A549 (cell line): ENCODE measurements around the gene PARD6B. TPM values are rescaled to one million over a fixed set of nuclear protein-coding genes. Genes with fewer than 3 reads are reported as not detected.

Source experiments
- ATAC-seq, 2 experiments: fragments of 200-7000 bp in 1 of 2; fragments of >200 bp in 1 of 2; cut with Nextera tagmentation in 1 of 2; cut with Tn5 transposase in 1 of 2; 3 replicates each; pipeline versions ENCODE4 v1.8.0 to v1.9.1; 2018 to 2020; ENCODE audit warnings: mild to moderate bottlenecking in 1 of 2, moderate library complexity in 1 of 2
- CTCF ChIA-PET: fragments of 300-600 bp; sonication (Branson Sonifier 250); formaldehyde crosslinking; extraction: SDS; loops from one replicate; lab custom pipeline; 2021; ENCODE audit warnings: antibody characterized with exemption, inconsistent platforms; lab: Yijun Ruan, JAX
- POLR2A ChIA-PET: fragments of 350-600 bp; formaldehyde crosslinking; extraction: SDS; loops from one replicate; lab custom pipeline; 2021; ENCODE audit warnings: antibody characterized with exemption, inconsistent platforms; lab: Yijun Ruan, JAX
- DNase-seq, 2 experiments: peaks; one replicate each; pipeline versions ENCODE4 v3.0.0 to v3.0.0-alpha.2; 2011 to 2016; ENCODE audit warnings: low read depth in 1 of 2, low spot score in 1 of 2
- FAIRE-seq: peaks from 2 replicates; lab custom pipeline; 2011; peaks lifted over from hg19 to GRCh38; lab: Jason Lieb, UNC
- H3K27ac ChIP-seq, 2 experiments: fragments of >200 bp; sonication (Bioruptor Twin); formaldehyde crosslinking; 3 replicates each; pipeline ENCODE4 v1.5.1; 2016 to 2017
- H3K4me1 ChIP-seq: fragments of >200 bp; sonication (Bioruptor Twin); formaldehyde crosslinking; 3 replicates; pipeline ENCODE4 v1.6.1; 2016
- H3K4me2 ChIP-seq: fragments of >200 bp; sonication (Bioruptor Twin); formaldehyde crosslinking; 3 replicates; pipeline ENCODE4 v1.6.1; 2016
- H3K4me3 ChIP-seq: fragments of >200 bp; sonication (Bioruptor Twin); formaldehyde crosslinking; 3 replicates; pipeline ENCODE4 v1.5.1; 2016
- H3K9me3 ChIP-seq: fragments of >200 bp; sonication (Bioruptor Twin); formaldehyde crosslinking; 3 replicates; pipeline ENCODE4 v1.6.1; 2016
- BHLHE40 ChIP-seq: IDR thresholded peaks from 2 replicates; pipeline ENCODE4 v1.6.1; 2012; ENCODE audit warnings: low read depth, low read length, inconsistent platforms
- CEBPB ChIP-seq, 2 experiments: fragments of >200 bp in 1 of 2; sonication (Bioruptor Twin) in 1 of 2; formaldehyde crosslinking in 1 of 2; IDR thresholded peaks; 2 replicates each; pipeline ENCODE4 v1.6.1; 2012 to 2016
- CHD2 ChIP-seq: fragments of 150-350 bp; IDR thresholded peaks from 2 replicates; pipeline ENCODE4 v1.6.1; 2014; ENCODE audit warnings: low read length; ENCODE audit not compliant: partially characterized antibody
- GATA3 ChIP-seq: IDR thresholded peaks from 2 replicates; pipeline ENCODE4 v1.6.1; 2012; ENCODE audit warnings: borderline replicate concordance
- HDAC2 ChIP-seq: fragments of 200-600 bp; sonication (generic); IDR thresholded peaks from 2 replicates; pipeline ENCODE4 v1.6.1; 2016
- HEYL ChIP-seq: fragments of 250-450 bp; sonication (Bioruptor Pico); IDR thresholded peaks from 2 replicates; pipeline ENCODE4 v1.8.0; 2021; ENCODE audit warnings: mild to moderate bottlenecking, moderate library complexity
- HOXA7 ChIP-seq: fragments of 250-450 bp; sonication (Bioruptor Pico); IDR thresholded peaks from 2 replicates; pipeline ENCODE4 v1.5.0; 2020; ENCODE audit warnings: mild to moderate bottlenecking, moderate library complexity
- HOXB13 ChIP-seq: fragments of 250-450 bp; sonication (Bioruptor Pico); IDR thresholded peaks from 2 replicates; pipeline ENCODE4 v1.5.0; 2020; ENCODE audit warnings: low read depth, mild to moderate bottlenecking, moderate library complexity
- JUN ChIP-seq, 2 experiments: fragments of >200 bp; sonication (Bioruptor Twin); formaldehyde crosslinking; IDR thresholded peaks; 2 replicates in 1 of 2; 3 replicates in 1 of 2; pipeline ENCODE4 v1.6.1; 2016 to 2017
- JUNB ChIP-seq: fragments of >200 bp; sonication (Bioruptor Twin); formaldehyde crosslinking; IDR thresholded peaks from 2 replicates; pipeline ENCODE4 v1.6.1; 2016
- KDM1A ChIP-seq: fragments of 200-600 bp; sonication (generic); IDR thresholded peaks from 2 replicates; pipeline ENCODE4 v1.6.1; 2016; ENCODE audit warnings: low read depth, mild to moderate bottlenecking
- KDM5A ChIP-seq: fragments of 200-600 bp; sonication (generic); IDR thresholded peaks from 2 replicates; pipeline ENCODE4 v1.6.1; 2016; ENCODE audit warnings: antibody characterized with exemption, mild to moderate bottlenecking
- MAFK ChIP-seq: fragments of 450-650 bp; IDR thresholded peaks from 2 replicates; pipeline ENCODE4 v1.6.1; 2014; ENCODE audit not compliant: partially characterized antibody
- MAZ ChIP-seq: fragments of 150-350 bp; IDR thresholded peaks from 2 replicates; pipeline ENCODE4 v1.6.1; 2014; ENCODE audit warnings: antibody characterized with exemption, low read depth, low read length, borderline replicate concordance
- NPAS2 ChIP-seq: fragments of 250-450 bp; sonication (Bioruptor Pico); IDR thresholded peaks from 2 replicates; pipeline ENCODE4 v1.8.0; 2022; ENCODE audit warnings: mild to moderate bottlenecking, moderate library complexity, borderline replicate concordance
- NR3C1 ChIP-seq: fragments of >200 bp; sonication (Bioruptor Twin); formaldehyde crosslinking; IDR thresholded peaks from 3 replicates; pipeline ENCODE4 v1.6.1; 2017
- PHF8 ChIP-seq: fragments of 200-600 bp; sonication (generic); IDR thresholded peaks from 2 replicates; pipeline ENCODE4 v1.6.1; 2016; ENCODE audit warnings: low read depth, mild to moderate bottlenecking, antibody characterized with exemption, moderate library complexity, borderline replicate concordance
- RAD21 ChIP-seq, 2 experiments: fragments of >200 bp in 1 of 2; sonication (Bioruptor Twin) in 1 of 2; formaldehyde crosslinking in 1 of 2; IDR thresholded peaks in 1 of 2; conservative IDR thresholded peaks in 1 of 2; 2 replicates in 1 of 2; 3 replicates in 1 of 2; pipeline ENCODE4 v1.6.1; 2012 to 2018; ENCODE audit warnings: inconsistent platforms in 1 of 2
- RARB ChIP-seq: fragments of 250-450 bp; sonication (Bioruptor Pico); IDR thresholded peaks from 2 replicates; pipeline ENCODE4 v1.8.0; 2021; ENCODE audit warnings: mild to moderate bottlenecking, moderate library complexity
- SMC3 ChIP-seq: fragments of >200 bp; sonication (Bioruptor Twin); formaldehyde crosslinking; IDR thresholded peaks from 3 replicates; pipeline ENCODE4 v1.6.1; 2018; ENCODE audit warnings: inconsistent platforms
- ZC3H11A ChIP-seq: fragments of 450-650 bp; IDR thresholded peaks from 2 replicates; pipeline ENCODE4 v1.6.1; 2014; ENCODE audit warnings: antibody characterized with exemption, mild to moderate bottlenecking
- ZFP36 ChIP-seq: fragments of 450-650 bp; IDR thresholded peaks from 2 replicates; pipeline ENCODE4 v1.6.1; 2014; ENCODE audit warnings: borderline replicate concordance; ENCODE audit not compliant: partially characterized antibody
- ZSCAN20 ChIP-seq: fragments of 250-450 bp; sonication (Bioruptor Pico); IDR thresholded peaks from 2 replicates; pipeline ENCODE4 v1.8.0; 2022; ENCODE audit warnings: mild to moderate bottlenecking, moderate library complexity
- WGBS: methylation state at CpG from one replicate; pipeline ENCODE4 v1.1.6; 2017; ENCODE audit errors: missing lambda C conversion rate; 5-methylcytosine and 5-hydroxymethylcytosine counted together
- polyA plus RNA-seq, 4 experiments: library from polyadenylated mRNA; depleted of rRNA in 3 of 4; stranded (reverse); fragments of >200 nt; fragmentation: RNase III in 1 of 4; extraction: RNeasy Plus Mini Kit Qiagen cat#74134 plus additional on column Dnase treatment in 1 of 4; gene quantifications; 2 replicates in 3 of 4; 3 replicates in 1 of 4; pipeline ENCODE4 v1.2.3, GENCODE V29; 2011 to 2017
- TF ChIP-seq, protein P1 (sequence below): fragments of 250-450 bp; sonication (Bioruptor Pico); IDR thresholded peaks from 2 replicates; pipeline ENCODE4 v1.5.0; 2020; ENCODE audit warnings: low read depth, mild to moderate bottlenecking, moderate library complexity
- TF ChIP-seq, protein P2 (sequence below): fragments of 200-600 bp; sonication (generic); IDR thresholded peaks from 2 replicates; pipeline ENCODE4 v1.6.1; 2016; ENCODE audit warnings: antibody characterized with exemption, mild to moderate bottlenecking, moderate library complexity
- TF ChIP-seq, protein P3 (sequence below): fragments of >200 bp; sonication (Bioruptor Twin); formaldehyde crosslinking; IDR thresholded peaks from 3 replicates; pipeline ENCODE4 v1.5.1; 2016
- TF ChIP-seq, protein P4 (sequence below): IDR thresholded peaks from 2 replicates; pipeline ENCODE4 v1.6.1; 2012

Gene PARD6B
- polyA plus RNA-seq, 2 of the 4 experiments (the other 2 are of a cell fraction) = 3.1 to 6.4 TPM

DNA sequence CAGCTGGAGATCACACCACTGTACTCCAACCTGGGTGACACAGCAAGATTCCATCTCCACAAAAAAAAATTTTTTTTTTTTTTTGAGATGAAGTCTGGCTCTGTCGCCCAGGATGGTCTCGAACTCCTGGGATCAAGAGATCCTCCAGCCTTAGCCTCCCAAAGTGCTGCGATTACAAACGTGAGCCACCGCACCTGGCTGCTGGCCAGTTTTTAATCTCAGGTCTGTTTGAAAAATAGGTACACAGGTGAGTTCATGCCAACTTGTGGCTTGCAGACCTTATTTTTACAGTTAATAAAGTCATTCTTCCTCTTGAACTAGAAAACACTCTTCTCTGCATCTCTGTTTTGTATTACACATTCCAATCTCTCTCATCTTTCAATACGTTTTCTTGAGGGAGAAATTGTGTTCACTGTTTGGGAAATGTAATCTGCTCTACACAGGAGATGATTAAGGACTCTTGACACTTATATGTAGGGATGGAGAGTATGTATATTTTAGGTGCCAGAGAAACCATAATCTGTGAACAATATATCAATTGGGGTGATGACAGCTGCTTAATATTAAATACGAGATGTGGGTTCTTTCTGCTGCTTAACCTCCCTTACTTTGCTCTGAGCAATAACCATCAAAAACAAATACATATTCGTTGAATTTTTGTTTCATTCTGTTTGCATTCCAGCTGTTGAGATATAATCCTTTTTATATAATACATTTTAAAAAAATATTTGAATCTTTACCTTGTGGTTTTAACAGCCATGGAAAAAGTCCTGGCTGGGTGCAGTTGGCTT is 22.3 kb upstream of the PARD6B start:
- H3K4me3 ChIP-seq = no peak overlapping the region
- DNase-seq = no peak
- no peak for FAIRE-seq
- H3K4me1 ChIP-seq = no peaks in the 10 kb centered on the region
- no peak for ATAC-seq
- TF ChIP-seq JUN (IDR thresholded peaks at IDR 0.05) (no peak), CHD2 (no peak), RAD21 (conservative IDR thresholded peaks at IDR 0.05 in 1 of 2, IDR thresholded peaks at IDR 0.05 in 1 of 2) (no peak), CEBPB (IDR thresholded peaks at IDR 0.05) (no peak), JUNB (no peak), HOXA7 (CRISPR knock-in tag) (no peak), ZFP36 (no peak), NR3C1 (no peak), BHLHE40 (no peak), PHF8 (no peak), HOXB13 (no peak), KDM1A (no peak), GATA3 (no peak), KDM5A (no peak), ZC3H11A (no peak), MAFK (no peak), MAZ (no peak)
- TF ChIP-seq, protein P1, sequence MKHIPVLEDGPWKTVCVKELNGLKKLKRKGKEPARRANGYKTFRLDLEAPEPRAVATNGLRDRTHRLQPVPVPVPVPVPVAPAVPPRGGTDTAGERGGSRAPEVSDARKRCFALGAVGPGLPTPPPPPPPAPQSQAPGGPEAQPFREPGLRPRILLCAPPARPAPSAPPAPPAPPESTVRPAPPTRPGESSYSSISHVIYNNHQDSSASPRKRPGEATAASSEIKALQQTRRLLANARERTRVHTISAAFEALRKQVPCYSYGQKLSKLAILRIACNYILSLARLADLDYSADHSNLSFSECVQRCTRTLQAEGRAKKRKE = no peak
- TF ChIP-seq, protein P2, sequence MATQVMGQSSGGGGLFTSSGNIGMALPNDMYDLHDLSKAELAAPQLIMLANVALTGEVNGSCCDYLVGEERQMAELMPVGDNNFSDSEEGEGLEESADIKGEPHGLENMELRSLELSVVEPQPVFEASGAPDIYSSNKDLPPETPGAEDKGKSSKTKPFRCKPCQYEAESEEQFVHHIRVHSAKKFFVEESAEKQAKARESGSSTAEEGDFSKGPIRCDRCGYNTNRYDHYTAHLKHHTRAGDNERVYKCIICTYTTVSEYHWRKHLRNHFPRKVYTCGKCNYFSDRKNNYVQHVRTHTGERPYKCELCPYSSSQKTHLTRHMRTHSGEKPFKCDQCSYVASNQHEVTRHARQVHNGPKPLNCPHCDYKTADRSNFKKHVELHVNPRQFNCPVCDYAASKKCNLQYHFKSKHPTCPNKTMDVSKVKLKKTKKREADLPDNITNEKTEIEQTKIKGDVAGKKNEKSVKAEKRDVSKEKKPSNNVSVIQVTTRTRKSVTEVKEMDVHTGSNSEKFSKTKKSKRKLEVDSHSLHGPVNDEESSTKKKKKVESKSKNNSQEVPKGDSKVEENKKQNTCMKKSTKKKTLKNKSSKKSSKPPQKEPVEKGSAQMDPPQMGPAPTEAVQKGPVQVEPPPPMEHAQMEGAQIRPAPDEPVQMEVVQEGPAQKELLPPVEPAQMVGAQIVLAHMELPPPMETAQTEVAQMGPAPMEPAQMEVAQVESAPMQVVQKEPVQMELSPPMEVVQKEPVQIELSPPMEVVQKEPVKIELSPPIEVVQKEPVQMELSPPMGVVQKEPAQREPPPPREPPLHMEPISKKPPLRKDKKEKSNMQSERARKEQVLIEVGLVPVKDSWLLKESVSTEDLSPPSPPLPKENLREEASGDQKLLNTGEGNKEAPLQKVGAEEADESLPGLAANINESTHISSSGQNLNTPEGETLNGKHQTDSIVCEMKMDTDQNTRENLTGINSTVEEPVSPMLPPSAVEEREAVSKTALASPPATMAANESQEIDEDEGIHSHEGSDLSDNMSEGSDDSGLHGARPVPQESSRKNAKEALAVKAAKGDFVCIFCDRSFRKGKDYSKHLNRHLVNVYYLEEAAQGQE = no peak
- TF ChIP-seq, protein P3, sequence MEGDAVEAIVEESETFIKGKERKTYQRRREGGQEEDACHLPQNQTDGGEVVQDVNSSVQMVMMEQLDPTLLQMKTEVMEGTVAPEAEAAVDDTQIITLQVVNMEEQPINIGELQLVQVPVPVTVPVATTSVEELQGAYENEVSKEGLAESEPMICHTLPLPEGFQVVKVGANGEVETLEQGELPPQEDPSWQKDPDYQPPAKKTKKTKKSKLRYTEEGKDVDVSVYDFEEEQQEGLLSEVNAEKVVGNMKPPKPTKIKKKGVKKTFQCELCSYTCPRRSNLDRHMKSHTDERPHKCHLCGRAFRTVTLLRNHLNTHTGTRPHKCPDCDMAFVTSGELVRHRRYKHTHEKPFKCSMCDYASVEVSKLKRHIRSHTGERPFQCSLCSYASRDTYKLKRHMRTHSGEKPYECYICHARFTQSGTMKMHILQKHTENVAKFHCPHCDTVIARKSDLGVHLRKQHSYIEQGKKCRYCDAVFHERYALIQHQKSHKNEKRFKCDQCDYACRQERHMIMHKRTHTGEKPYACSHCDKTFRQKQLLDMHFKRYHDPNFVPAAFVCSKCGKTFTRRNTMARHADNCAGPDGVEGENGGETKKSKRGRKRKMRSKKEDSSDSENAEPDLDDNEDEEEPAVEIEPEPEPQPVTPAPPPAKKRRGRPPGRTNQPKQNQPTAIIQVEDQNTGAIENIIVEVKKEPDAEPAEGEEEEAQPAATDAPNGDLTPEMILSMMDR = no peak
- no peaks in the 10 kb centered on the region for H3K9me3 ChIP-seq
- ChIA-PET CTCF (interaction anchor here (0.6 to 1.2 kb wide), 6 partner anchors 9 to 532 kb away, joined by 3 read pairs; no protein-coding TSS in a partner anchor), POLR2A (no interaction called here)
- H3K4me2 ChIP-seq = no peak overlapping the region
- no peak overlapping the region for H3K27ac ChIP-seq
- 73% methylated on average over 8 of the region's 8 CpGs for WGBS

DNA sequence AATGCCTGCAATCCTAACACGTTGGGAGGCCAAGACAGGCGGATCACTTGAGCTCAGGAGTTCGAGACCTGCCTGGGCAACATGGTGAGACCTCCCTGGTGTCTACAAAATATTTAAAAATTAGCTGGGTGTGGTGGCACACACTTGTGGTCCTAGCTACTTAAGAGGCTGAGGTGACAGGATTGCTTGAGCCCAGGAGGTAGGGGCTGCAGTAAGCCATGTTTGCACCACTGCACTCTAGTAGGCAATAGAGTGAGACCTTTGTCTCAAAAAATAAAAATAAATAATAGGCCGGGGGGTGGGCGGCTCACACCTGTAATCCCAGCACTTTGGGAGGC is 21.8 kb upstream of the PARD6B start:
- POLR2A ChIA-PET = no interaction called here
- whole genome bisulfite sequencing = 80% methylated on average over 5 of the region's 5 CpGs

More for the DNA sequence above, 21.8 kb upstream of the PARD6B start:
- CTCF ChIA-PET = interaction anchor here (0.6 to 1.2 kb wide), 3 partner anchors 10 to 16 kb away, joined by 3 read pairs; no protein-coding TSS in a partner anchor
- TF ChIP-seq JUNB (no peak), HDAC2 (no peak), SMC3 (no peak), RAD21 (conservative IDR thresholded peaks at IDR 0.05 in 1 of 2, IDR thresholded peaks at IDR 0.05 in 1 of 2) (no peak), NPAS2 (CRISPR knock-in tag) (no peak), RARB (no peak), BHLHE40 (no peak), HEYL (CRISPR knock-in tag) (no peak), NR3C1 (no peak), KDM5A (no peak), ZSCAN20 (no peak)
- TF ChIP-seq, protein P4, sequence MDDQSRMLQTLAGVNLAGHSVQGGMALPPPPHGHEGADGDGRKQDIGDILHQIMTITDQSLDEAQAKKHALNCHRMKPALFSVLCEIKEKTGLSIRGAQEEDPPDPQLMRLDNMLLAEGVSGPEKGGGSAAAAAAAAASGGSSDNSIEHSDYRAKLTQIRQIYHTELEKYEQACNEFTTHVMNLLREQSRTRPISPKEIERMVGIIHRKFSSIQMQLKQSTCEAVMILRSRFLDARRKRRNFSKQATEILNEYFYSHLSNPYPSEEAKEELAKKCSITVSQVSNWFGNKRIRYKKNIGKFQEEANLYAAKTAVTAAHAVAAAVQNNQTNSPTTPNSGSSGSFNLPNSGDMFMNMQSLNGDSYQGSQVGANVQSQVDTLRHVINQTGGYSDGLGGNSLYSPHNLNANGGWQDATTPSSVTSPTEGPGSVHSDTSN = no peak
- TF ChIP-seq, all 56 proteins: peak for 0
- no peak for FAIRE-seq
- ATAC-seq = no peak
- no peak overlapping the region for H3K4me2 ChIP-seq
- H3K4me3 ChIP-seq = no peak overlapping the region
- no peaks in the 10 kb centered on the region for H3K9me3 ChIP-seq
- H3K4me1 ChIP-seq = no peaks in the 10 kb centered on the region
- DNase-seq = no peak
- no peak overlapping the region for H3K27ac ChIP-seq
